Caco-2 (cell line): Measurements from ENCODE around the gene TUBA3E. TPM values are rescaled to one million over a fixed set of nuclear protein-coding genes. Genes with fewer than 3 reads are reported as not detected.

Experiments used
- Bru-seq: library from RNA; stranded (reverse); fragments of 400-500 nt; gene quantifications from one replicate; lab custom pipeline; 2021; lab: Mats Ljungman, UMichigan
- BruChase-seq, 2 experiments: library from RNA; stranded (reverse); fragments of 400-500 nt; gene quantifications; one replicate each; lab custom pipeline; 2021; lab: Mats Ljungman, UMichigan
- BruUV-seq: library from RNA; stranded (reverse); fragments of 400-500 nt; replicated peaks from 2 replicates; lab custom pipeline; 2021; lab: Mats Ljungman, UMichigan
- CTCF ChIA-PET: fragments of 300-600 bp; sonication (Branson Sonifier 250); formaldehyde crosslinking; loops from one replicate; lab custom pipeline; 2022; ENCODE audit warnings: antibody characterized with exemption; lab: Charles Lee
- POLR2A ChIA-PET: fragments of 300-600 bp; sonication (Branson Sonifier 250); formaldehyde crosslinking; loops from one replicate; lab custom pipeline; 2022; ENCODE audit warnings: antibody characterized with exemption; lab: Charles Lee
- DNase-seq, 2 experiments: peaks; one replicate each; pipeline versions ENCODE4 v3.0.0 to v3.0.0-alpha.2; 2020 to 2022
- H3K27me3 ChIP-seq: replicated peaks from 2 replicates; pipeline ENCODE4 v1.6.0; 2011; ENCODE audit warnings: low read length; ENCODE audit not compliant: control insufficient read depth, insufficient read depth
- H3K36me3 ChIP-seq: 2 replicates; pipeline ENCODE4 v1.5.1; 2011; ENCODE audit warnings: low read length; ENCODE audit not compliant: control insufficient read depth, insufficient read depth
- H3K4me1 ChIP-seq: fragments of 250-450 bp; sonication (Bioruptor Pico); 2 replicates; pipeline ENCODE4 v1.5.1; 2020; ENCODE audit warnings: mild to moderate bottlenecking
- H3K4me3 ChIP-seq: 2 replicates; pipeline ENCODE4 v1.5.1; 2011; ENCODE audit warnings: low read depth, mild to moderate bottlenecking, control low read depth, low read length
- H3K9me3 ChIP-seq: fragments of 250-450 bp; sonication (Bioruptor Pico); 2 replicates; pipeline ENCODE4 v1.5.1; 2020; ENCODE audit warnings: mild to moderate bottlenecking, moderate library complexity
- H3K27ac Mint-ChIP-seq: one replicate; pipeline ENCODE4 v1.8.0; 2022; ENCODE audit warnings: mixed read lengths; ENCODE audit not compliant: unreplicated experiment
- H3K27me3 Mint-ChIP-seq: one replicate; pipeline ENCODE4 v1.8.0; 2022; ENCODE audit warnings: mixed read lengths; ENCODE audit not compliant: insufficient read depth, unreplicated experiment
- H3K36me3 Mint-ChIP-seq: one replicate; pipeline ENCODE4 v1.8.0; 2022; ENCODE audit warnings: mild to moderate bottlenecking, mixed read lengths; ENCODE audit not compliant: insufficient read depth, unreplicated experiment
- H3K4me1 Mint-ChIP-seq: one replicate; pipeline ENCODE4 v1.8.0; 2022; ENCODE audit warnings: low read depth, mixed read lengths; ENCODE audit not compliant: unreplicated experiment
- H3K4me3 Mint-ChIP-seq: one replicate; pipeline ENCODE4 v1.8.0; 2022; ENCODE audit warnings: mild to moderate bottlenecking, moderate library complexity, mixed read lengths; ENCODE audit not compliant: unreplicated experiment
- H3K9me3 Mint-ChIP-seq: one replicate; pipeline ENCODE4 v1.8.0; 2022; ENCODE audit warnings: mixed read lengths; ENCODE audit not compliant: unreplicated experiment
- CTCF ChIP-seq, 2 experiments: fragments of 200-600 bp in 1 of 2; IDR thresholded peaks; 1 replicate in 1 of 2; 2 replicates in 1 of 2; pipeline versions ENCODE4 v1.5.1 to v1.8.0; 2011 to 2022; ENCODE audit warnings: antibody characterized with exemption in 1 of 2, control low read depth in 1 of 2, inconsistent platforms in 1 of 2, low read depth in 1 of 2, low read length in 1 of 2, mild to moderate bottlenecking in 1 of 2, moderate library complexity in 1 of 2; ENCODE audit not compliant: insufficient read depth in 1 of 2, severe bottlenecking in 1 of 2, unreplicated experiment in 1 of 2
- intact Hi-C: fragments of 100-400 bp; cut with micrococcal nuclease; formaldehyde crosslinking; loops from one replicate; pipeline ENCODE4 v1.10.0; 2022; ENCODE audit not compliant: unreplicated experiment
- long read RNA-seq: library from polyadenylated mRNA; stranded (forward); transcript quantifications from one replicate; pipeline ENCODE4 v2.0.0, GENCODE V29; 2022
- total RNA-seq: library from RNA; stranded (reverse); gene quantifications from 2 replicates; pipeline ENCODE4 v1.2.3, GENCODE V29; 2022

Gene TUBA3E
- total RNA-seq (0.57 TPM in 1 of 2 replicates, not detected in the other), Bru-seq, nascent RNA (percentile 14 among the genes with signal in this experiment), BruChase-seq, experiment 1, labeled RNA remaining after a 2-hour chase (percentile 15 among the genes with signal in this experiment), BruChase-seq, experiment 2, labeled RNA remaining after a 6-hour chase (percentile 21 among the genes with signal in this experiment)
- long read RNA-seq: 0 reads

- no peak for DNase-seq
- no peaks in the 10 kb centered on the region for H3K9me3 Mint-ChIP-seq
- CTCF ChIA-PET: no interaction called here
- H3K4me1 Mint-ChIP-seq: peaks cover 6% of the 10 kb centered on the region
- Histone ChIP-seq H3K4me3 (no peak within 1 kb of the TSS), H3K9me3 (no peaks in the 10 kb centered on the region), H3K36me3 (no peaks in the 10 kb centered on the region), H3K4me1 (peaks cover 15% of the 10 kb centered on the region), H3K27me3 (no peaks in the 10 kb centered on the region)
- POLR2A ChIA-PET: no interaction called here
- H3K27me3 Mint-ChIP-seq: no peaks in the 10 kb centered on the region
- BruUV-seq: no TSS peak
- no peak for TF ChIP-seq CTCF (IDR thresholded peaks at IDR 0.05; ENCODE audit: insufficient read depth in 1 of 2, low read depth in 1 of 2, low read length in 1 of 2, severe bottlenecking in 1 of 2, unreplicated experiment in 1 of 2)
- no peaks in the 10 kb centered on the region for H3K36me3 Mint-ChIP-seq
- intact Hi-C loops: no loop called here
- H3K4me3 Mint-ChIP-seq: no peak within 1 kb of the TSS
- H3K27ac Mint-ChIP-seq: no peak within 1 kb of the TSS
Observed at GRCh38 chr2:130198343-130198742, at the start of gene TUBA3E. TUBA3E (minus strand) TSS chr2:130198439; CDS start chr2:130198360, 79 bp downstream.

GRCh38 chr2:130246430-130246829 is 48.2 kb upstream of the TUBA3E start:
- no peaks in the 10 kb centered on the region for H3K9me3 Mint-ChIP-seq
- no peak overlapping the region for H3K27ac Mint-ChIP-seq
- no peaks in the 10 kb centered on the region; the same call in 1 of the 2 replicates for H3K27me3 ChIP-seq
- POLR2A ChIA-PET: no interaction called here
- H3K27me3 Mint-ChIP-seq: peaks cover 8% of the 10 kb centered on the region
- DNase-seq: no peak
- no peak overlapping the region for H3K4me3 ChIP-seq
- no TSS peak for BruUV-seq
- H3K9me3 ChIP-seq: no peaks in the 10 kb centered on the region
- H3K4me1 Mint-ChIP-seq: peaks cover 3% of the 10 kb centered on the region
- CTCF ChIA-PET: no interaction called here
- no peaks in the 10 kb centered on the region for H3K36me3 ChIP-seq
- no peaks in the 10 kb centered on the region for H3K36me3 Mint-ChIP-seq
- no peak for TF ChIP-seq CTCF (IDR thresholded peaks at IDR 0.05; ENCODE audit: insufficient read depth in 1 of 2, low read depth in 1 of 2, low read length in 1 of 2, severe bottlenecking in 1 of 2, unreplicated experiment in 1 of 2)
- no peak overlapping the region for H3K4me3 Mint-ChIP-seq
- H3K4me1 ChIP-seq: peaks cover 1% of the 10 kb centered on the region; the same call in 1 of the 2 replicates
- intact Hi-C loops: no loop called here

GRCh38 chr2:130245976-130246375 is 47.7 kb upstream of the TUBA3E start:
- Histone ChIP-seq H3K4me1 (peaks cover 4% of the 10 kb centered on the region; the same call in 1 of the 2 replicates), H3K4me3 (no peak overlapping the region), H3K9me3 (no peaks in the 10 kb centered on the region), H3K36me3 (no peaks in the 10 kb centered on the region), H3K27me3 (no peaks in the 10 kb centered on the region; the same call in 1 of the 2 replicates)
- CTCF ChIA-PET: no interaction called here
- Mint-ChIP-seq H3K27ac (no peak overlapping the region), H3K36me3 (no peaks in the 10 kb centered on the region), H3K27me3 (peaks cover 8% of the 10 kb centered on the region), H3K4me1 (peaks cover 7% of the 10 kb centered on the region), H3K4me3 (no peak overlapping the region), H3K9me3 (no peaks in the 10 kb centered on the region)
- TF ChIP-seq CTCF (IDR thresholded peaks at IDR 0.05; ENCODE audit: insufficient read depth in 1 of 2, low read depth in 1 of 2, low read length in 1 of 2, severe bottlenecking in 1 of 2, unreplicated experiment in 1 of 2): no peak
- intact Hi-C loops: no loop called here
- no peak for DNase-seq
- no TSS peak for BruUV-seq
- POLR2A ChIA-PET: no interaction called here
